ENCODE data around the gene CPD.
"Not testable (repeated sequence)": the region's sequence is repeated elsewhere in the genome, so short reads cannot be mapped to it uniquely, and the experiment has no call there.

CPD gene

GRCh38 chr17:30389756-30390300, 11.1 kb downstream of the CPD start:
- no peak for DNase-seq

- DNase-seq: no peak
Measured at GRCh38 chr17:30391534-30391933, 12.8 kb downstream of the CPD start.

DNA sequence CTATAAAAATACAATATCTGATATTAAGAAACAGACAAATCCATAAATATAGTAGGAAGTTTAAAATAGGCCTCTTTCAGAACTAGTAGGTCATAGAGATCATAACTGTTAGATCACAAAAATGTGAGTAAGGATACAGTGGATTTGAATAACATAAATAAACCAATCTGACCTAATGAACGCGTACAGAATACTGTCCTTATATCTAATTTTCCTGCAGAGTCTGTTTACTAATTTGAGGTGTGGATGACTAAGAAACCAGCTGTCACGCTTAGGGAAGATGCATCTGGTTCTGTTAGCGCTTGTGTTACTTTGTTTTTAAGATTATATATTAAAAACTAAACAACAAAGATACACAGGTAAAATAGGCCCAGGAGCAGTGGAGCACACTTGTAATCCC, 14.8 kb downstream of the CPD start:
- DNase-seq: no peak

- DNase-seq: no peak
Measured at GRCh38 chr17:30393911-30394867, 15.5 kb downstream of the CPD start.

GRCh38 chr17:30395398-30396022, 16.8 kb downstream of the CPD start:
- DNase-seq: no peak

DNA sequence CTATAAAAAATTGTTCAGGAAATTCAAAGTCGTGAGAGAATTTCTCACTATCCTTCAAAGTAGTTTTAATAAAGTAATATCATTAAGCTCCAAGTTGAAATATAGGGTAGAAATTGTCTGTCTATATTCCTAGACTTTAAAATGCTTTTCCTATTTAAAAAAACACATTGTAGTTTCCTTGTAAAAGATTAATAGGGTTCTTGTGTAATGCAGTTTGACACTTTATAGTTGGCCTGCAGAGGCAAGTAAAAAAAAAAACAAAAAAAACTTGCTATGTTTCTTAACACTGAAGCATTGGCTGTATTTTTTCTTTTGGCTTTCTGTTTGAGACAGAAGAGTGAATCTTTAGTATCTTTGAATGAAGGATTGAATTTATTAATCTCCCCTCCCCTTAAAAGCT, 17.4 kb downstream of the CPD start:
- DNase-seq: no peak

- no peak for DNase-seq
Measured at GRCh38 chr17:30396612-30397011, 17.9 kb downstream of the CPD start.

GRCh38 chr17:30398328-30399041, 19.8 kb downstream of the CPD start:
- DNase-seq: no peak

- DNase-seq: no peak
Measured at GRCh38 chr17:30401097-30401496, 22.4 kb downstream of the CPD start.

DNA sequence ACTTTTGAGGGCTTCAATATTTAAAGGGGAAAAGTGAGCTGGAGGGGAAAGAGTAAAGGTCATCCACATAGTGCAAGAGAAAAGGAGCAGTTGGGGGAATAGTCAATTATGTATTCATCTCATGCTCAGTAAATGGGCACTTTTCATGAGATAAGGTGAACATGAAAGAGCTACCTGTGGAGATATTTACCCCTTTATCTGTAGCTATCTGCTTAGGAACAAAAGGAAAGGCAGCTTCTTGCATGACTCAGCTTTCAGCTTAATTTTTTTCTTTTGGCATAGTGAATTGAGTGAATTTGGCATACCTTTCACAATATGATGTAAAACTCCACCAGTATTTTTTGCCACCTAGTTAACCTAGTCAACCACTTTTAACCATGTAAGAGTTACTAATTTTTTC, 26.4 kb downstream of the CPD start:
- DNase-seq: no peak

DNA sequence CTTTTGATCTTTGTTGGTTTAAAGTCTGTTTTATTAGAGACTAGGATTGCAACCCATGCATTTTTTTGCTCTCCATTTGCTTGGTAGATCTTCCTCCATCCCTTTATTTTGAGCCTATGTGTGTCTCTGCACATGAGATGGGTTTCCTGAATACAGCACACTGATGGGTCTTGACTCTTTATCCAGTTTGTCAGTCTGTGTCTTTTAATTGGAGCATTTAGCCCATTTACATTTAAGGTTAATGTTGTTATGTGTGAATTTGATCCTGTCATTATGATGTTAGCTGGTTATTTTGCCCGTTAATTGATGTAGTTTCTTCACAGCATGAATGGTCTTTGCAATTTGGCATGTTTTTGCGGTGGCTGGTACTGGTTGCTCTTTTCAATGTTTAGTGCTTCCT, 31.9 kb downstream of the CPD start:
- DNase-seq: not testable (repeated sequence)

- not testable (repeated sequence) for DNase-seq
Measured at GRCh38 chr17:30412008-30412496, 33.3 kb downstream of the CPD start.

DNA sequence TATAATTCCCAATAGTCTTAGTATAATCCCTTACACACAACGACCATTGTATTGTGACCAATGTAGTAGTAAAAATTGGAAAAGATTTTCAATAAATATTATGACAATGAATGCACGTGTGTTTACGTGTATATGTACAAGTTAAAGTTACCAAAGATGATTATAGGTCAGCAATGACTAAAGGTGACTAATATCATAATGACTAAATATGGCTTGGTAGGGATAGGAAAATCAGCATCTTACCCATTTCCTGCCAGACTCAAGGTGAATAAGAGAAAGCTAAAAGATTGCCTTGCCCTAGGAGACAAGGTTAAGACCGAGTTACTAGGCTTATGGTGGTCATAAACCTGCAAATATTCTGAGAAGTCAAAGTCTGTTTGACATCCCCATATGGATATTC, 34.4 kb downstream of the CPD start:
- peak; percentile 55 for DNase-seq

DNA sequence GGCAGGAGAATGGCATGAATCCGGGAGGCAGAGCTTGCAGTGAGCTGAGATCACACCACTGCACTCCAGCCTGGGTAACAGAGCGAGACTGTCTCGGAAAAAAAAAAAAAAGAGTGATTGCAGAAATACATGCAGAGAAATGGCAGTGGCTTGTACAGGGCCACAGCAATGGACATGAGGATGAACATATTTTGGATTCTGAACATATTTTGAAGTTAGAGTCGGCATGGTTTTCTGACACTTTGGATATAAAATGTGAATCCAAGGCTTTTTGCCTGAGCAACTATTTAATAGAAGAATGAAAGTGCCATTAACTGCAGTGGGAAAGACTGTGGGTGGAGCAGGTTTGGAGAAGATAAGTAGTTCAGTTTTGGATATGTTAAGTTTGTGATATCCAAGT, 35.8 kb downstream of the CPD start:
- no peak for DNase-seq

- DNase-seq: no peak
Measured at GRCh38 chr17:30415491-30415890, 36.8 kb downstream of the CPD start.

- DNase-seq: not testable (repeated sequence)
Measured at GRCh38 chr17:30418070-30418469, 39.3 kb downstream of the CPD start.

DNA sequence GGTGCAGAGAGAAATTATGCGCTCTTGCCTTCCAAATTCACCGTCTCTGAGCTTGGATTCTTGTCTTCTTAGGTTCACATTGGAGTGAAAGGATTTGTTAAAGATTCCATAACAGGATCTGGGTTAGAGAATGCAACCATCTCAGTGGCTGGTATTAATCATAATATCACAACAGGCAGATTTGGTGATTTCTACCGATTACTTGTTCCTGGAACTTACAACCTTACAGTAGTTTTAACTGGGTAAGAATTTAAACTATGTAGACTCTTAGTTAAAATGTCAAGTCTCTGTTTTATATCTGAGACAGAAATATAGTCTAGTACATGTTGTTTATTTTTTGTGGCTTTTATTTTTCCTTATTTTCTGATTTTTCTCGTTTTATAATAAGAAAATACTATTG, 42.9 kb downstream of the CPD start:
- DNase-seq: no peak

DNA sequence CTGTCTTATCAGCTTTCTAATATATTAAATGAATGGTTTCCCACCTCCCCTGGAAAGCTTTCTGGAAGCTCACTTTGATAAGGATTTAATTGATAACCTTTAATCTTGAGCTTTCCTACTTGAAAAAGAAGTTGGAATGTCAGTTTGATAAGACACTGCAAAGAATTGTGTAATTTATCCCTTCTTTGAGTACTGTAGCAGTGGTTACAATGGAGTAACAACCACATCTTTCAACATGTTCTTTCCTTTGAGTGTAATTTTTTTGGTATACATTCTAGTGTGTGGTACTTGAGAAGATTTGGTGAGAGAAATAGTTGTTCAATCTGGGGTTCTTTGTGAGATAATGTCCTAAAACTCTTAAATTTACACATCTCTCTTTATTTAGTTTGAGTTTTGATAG, 43.4 kb downstream of the CPD start:
- no peak for DNase-seq

- no peak for DNase-seq
Measured at GRCh38 chr17:30424471-30424870, 45.7 kb downstream of the CPD start.

DNA sequence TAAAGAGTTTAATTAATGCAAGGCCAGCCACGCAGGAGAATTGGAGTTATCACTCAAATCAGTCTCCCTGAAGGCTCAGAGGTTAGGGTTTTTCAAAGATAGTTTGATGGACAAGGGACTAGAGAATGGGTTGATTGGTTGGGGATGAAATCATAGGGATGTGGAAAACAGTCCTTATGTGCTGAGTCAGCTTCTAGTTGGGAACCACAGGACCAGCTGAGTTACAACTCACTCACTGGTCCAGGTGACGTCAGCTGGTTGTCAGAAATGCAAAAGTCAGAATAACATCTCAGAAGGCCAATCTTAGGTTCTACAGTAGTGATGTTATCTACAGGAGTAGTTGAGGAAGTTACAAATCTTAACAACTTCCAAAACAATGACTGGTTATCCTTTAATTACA, 47.6 kb downstream of the CPD start:
- DNase-seq: no peak

- no peak for DNase-seq
Measured at GRCh38 chr17:30427611-30428010, 48.9 kb downstream of the CPD start.

DNA sequence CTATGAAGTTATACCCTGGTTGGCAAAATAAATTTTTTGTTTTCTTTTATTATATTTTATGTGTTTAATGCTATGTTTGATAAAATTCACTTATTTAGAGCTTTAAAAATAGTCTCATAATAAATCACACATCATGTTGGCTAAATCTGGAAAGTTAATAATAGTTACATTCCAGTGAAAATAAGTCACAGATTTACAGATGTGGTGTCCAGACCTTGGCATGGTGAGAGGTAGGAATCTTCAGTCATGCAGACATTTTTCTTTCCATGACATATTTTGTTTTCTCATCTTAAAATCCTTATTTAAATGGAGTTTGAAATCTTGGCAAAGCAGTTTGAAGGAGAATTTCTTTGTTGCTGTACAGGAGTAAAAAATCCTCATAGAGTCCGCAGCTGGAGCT, 50.4 kb downstream of the CPD start:
- DNase-seq: no peak

- DNase-seq: no peak
Measured at GRCh38 chr17:30433514-30433913, 54.8 kb downstream of the CPD start.
